AG04450 (cell line): ENCODE data around the gene ANKRD65. TPM values are rescaled to one million over a fixed set of nuclear protein-coding genes. Genes with fewer than 3 reads are reported as not detected.

Experiments
- CTCF ChIA-PET: fragments of 300-600, 350-600 bp; formaldehyde crosslinking; extraction: SDS; loops from one replicate; lab custom pipeline; 2022; ENCODE audit warnings: antibody characterized with exemption, inconsistent platforms; lab: Charles Lee
- POLR2A ChIA-PET: fragments of 350-600 bp; formaldehyde crosslinking; extraction: SDS; loops from one replicate; lab custom pipeline; 2021; ENCODE audit warnings: antibody characterized with exemption, inconsistent platforms; lab: Yijun Ruan, JAX
- DNase-seq: peaks from one replicate; pipeline ENCODE4 v3.0.0-alpha.2; 2011; ENCODE audit warnings: low read depth, low spot score
- H3K27ac ChIP-seq: one replicate; pipeline ENCODE4 v1.5.1; 2012; ENCODE audit warnings: low read depth, low read length, control low read depth
- H3K27me3 ChIP-seq: one replicate; pipeline ENCODE4 v1.6.0; 2012; ENCODE audit warnings: low read length; ENCODE audit not compliant: control insufficient read depth, insufficient read depth
- H3K4me3 ChIP-seq: 2 replicates; pipeline ENCODE4 v1.5.1; 2011; ENCODE audit warnings: mild to moderate bottlenecking, low read depth, low read length, control low read depth
- H3K9me3 ChIP-seq: 2 replicates; pipeline ENCODE4 v1.5.1; 2012; ENCODE audit warnings: low read length; ENCODE audit not compliant: control insufficient read depth, insufficient read depth
- polyA plus RNA-seq: library from polyadenylated mRNA; depleted of rRNA; stranded (reverse); fragments of >200 nt; gene quantifications from 2 replicates; pipeline ENCODE4 v1.2.3, GENCODE V29; 2011
- TF ChIP-seq, protein P1 (sequence below): IDR thresholded peaks from 2 replicates; pipeline ENCODE4 v1.5.1; 2011; ENCODE audit warnings: low read depth, low read length, control low read depth, inconsistent platforms

ANKRD65 gene
- polyA plus RNA-seq, 1 experiment: 0.16 TPM

DNA sequence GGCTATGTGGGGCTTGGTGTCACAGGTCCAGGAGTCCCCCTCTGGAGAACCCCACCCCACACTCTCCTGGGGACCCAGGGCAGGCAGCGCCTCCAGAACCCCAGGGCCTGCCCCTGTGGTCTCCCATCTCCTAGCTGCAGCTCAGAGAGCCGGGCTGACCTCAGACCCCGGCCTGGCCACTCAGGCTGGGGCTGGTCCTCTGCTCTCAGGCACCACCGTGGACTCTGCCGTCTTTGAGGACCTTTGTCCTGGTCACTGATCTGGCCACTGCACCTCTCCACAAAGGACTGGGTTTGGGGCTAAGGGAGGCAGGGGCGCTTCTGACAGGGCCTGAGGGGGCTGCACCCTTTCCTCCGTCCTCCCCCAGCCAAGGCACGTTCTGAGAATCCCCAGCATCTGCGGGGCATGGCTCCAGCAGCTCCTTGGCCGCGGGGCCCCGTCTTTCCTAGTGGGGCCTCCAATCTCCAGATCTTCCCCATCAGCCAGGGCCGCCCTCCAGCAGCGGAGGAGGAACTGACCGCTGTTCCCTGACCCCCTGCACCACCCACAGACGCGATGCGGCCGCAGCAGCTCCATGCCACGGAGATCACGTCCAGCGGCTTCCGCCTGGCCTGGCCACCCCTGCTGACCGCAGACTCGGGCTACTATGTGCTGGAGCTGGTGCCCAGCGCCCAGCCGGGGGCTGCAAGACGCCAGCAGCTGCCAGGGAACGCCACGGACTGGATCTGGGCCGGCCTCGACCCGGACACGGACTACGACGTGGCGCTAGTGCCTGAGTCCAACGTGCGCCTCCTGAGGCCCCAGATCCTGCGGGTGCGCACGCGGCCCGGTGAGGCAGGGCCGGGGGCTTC lies 17.7 kb upstream of the ANKRD65 start:
- no peak for DNase-seq
- Histone ChIP-seq H3K27ac (no peak overlapping the region), H3K27me3 (no peaks in the 10 kb centered on the region), H3K9me3 (no peaks in the 10 kb centered on the region; the same call in 1 of the 2 replicates), H3K4me3 (no peak overlapping the region)
- ChIA-PET CTCF (no interaction called here), POLR2A (no interaction called here)
- TF ChIP-seq, protein P1, sequence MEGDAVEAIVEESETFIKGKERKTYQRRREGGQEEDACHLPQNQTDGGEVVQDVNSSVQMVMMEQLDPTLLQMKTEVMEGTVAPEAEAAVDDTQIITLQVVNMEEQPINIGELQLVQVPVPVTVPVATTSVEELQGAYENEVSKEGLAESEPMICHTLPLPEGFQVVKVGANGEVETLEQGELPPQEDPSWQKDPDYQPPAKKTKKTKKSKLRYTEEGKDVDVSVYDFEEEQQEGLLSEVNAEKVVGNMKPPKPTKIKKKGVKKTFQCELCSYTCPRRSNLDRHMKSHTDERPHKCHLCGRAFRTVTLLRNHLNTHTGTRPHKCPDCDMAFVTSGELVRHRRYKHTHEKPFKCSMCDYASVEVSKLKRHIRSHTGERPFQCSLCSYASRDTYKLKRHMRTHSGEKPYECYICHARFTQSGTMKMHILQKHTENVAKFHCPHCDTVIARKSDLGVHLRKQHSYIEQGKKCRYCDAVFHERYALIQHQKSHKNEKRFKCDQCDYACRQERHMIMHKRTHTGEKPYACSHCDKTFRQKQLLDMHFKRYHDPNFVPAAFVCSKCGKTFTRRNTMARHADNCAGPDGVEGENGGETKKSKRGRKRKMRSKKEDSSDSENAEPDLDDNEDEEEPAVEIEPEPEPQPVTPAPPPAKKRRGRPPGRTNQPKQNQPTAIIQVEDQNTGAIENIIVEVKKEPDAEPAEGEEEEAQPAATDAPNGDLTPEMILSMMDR: no peak

DNA sequence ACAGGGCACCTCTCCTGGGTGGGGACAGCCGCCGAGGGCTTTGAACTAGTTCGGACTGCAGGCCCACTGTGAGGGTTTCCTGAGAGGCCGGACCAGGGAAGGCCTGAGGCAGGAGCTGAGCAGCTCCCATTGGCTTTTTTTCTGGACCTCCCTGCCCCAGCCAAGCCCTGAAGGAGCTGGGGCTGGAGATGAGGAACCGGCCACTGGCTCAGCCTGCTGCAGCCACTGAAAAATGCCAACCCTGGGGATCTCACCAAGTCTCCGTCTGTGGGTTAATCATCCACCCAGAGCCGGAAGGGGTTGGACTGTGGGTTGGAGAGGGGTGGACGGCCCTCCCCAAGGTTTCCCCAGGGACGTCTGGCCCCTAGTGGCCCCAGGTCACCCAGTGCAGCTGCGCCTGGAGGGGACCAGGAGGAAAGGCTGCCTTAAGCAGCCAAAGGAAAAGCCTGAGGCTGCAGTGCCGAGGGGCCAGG lies 16.9 kb upstream of the ANKRD65 start:
- ChIA-PET CTCF (no interaction called here), POLR2A (interaction anchor here (1.2 kb wide), 1 partner anchor 39 kb away, joined by 3 read pairs; the partner anchor contains the start of gene CCNL2)
- Histone ChIP-seq H3K27ac (no peak overlapping the region), H3K27me3 (no peaks in the 10 kb centered on the region), H3K4me3 (no peak overlapping the region), H3K9me3 (no peaks in the 10 kb centered on the region; the same call in 1 of the 2 replicates)
- TF ChIP-seq, protein P1: no peak
- no peak for DNase-seq

DNA sequence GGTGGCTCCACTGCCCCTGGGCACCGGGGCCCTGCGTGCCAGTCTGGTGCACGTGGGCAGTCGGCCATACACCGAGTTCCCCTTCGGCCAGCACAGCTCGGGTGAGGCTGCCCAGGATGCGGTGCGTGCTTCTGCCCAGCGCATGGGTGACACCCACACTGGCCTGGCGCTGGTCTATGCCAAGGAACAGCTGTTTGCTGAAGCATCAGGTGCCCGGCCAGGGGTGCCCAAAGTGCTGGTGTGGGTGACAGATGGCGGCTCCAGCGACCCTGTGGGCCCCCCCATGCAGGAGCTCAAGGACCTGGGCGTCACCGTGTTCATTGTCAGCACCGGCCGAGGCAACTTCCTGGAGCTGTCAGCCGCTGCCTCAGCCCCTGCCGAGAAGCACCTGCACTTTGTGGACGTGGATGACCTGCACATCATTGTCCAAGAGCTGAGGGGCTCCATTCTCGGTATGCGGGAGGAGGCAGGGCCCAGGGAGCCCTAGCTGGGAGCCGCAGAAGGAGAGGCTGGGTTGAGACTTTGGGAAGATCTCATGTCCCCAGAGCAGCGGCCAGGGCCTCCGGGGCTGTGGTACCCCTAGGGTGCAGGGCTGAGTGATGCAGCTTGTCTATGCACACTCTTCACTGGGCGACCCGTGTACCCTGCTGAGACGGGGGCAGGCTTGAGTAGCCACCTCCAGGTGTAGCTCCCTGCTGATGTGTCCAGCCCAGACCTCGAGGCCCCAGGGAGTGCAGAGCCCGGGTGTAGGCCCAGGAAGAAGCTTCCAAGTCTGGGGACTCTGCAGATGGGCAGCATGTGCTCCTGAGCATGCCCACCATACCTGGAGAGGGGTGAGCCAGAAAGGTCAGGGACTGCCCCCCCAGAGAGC lies 16.2 kb upstream of the ANKRD65 start:
- ChIA-PET POLR2A (interaction anchor here (1.2 kb wide), 1 partner anchor 38 kb away, joined by 3 read pairs; the partner anchor contains the start of gene CCNL2), CTCF (interaction anchor here (0.9 to 1.1 kb wide), 2 partner anchors 38 to 67 kb away, joined by 3 read pairs; partner anchors contain the start of gene CCNL2)
- Histone ChIP-seq H3K4me3 (no peak overlapping the region), H3K9me3 (no peaks in the 10 kb centered on the region; the same call in 1 of the 2 replicates), H3K27me3 (no peaks in the 10 kb centered on the region), H3K27ac (no peak overlapping the region)
- DNase-seq: no peak
- TF ChIP-seq, protein P1: no peak

- Histone ChIP-seq H3K27me3 (no peaks in the 10 kb centered on the region), H3K9me3 (no peaks in the 10 kb centered on the region; the same call in 1 of the 2 replicates), H3K4me3 (no peak overlapping the region), H3K27ac (no peak overlapping the region)
- ChIA-PET CTCF (interaction anchor here (0.9 to 1.1 kb wide), 2 partner anchors 37 to 68 kb away, joined by 3 read pairs; partner anchors contain the start of gene CCNL2), POLR2A (interaction anchor here (1.2 kb wide), 1 partner anchor 38 kb away, joined by 3 read pairs; the partner anchor contains the start of gene CCNL2)
- TF ChIP-seq, protein P1: no peak
- no peak for DNase-seq
Measured at GRCh38 chr1:1436630-1437032, 15.6 kb upstream of the ANKRD65 start.
